ENCODE data around the gene PLOD1. TPM values are rescaled to one million over a fixed set of nuclear protein-coding genes. Genes with fewer than 3 reads are reported as not detected.

PLOD1 gene
- total and polyA plus RNA-seq, 10 of the 15 experiments (the other 5 are each of a cell fraction or from before 2014, with no cell fraction given), result 10.6 to 42.6 (median 29.3) TPM

- CTCF ChIA-PET, result no interaction called here
- intact Hi-C loops (cut with micrococcal nuclease; ENCODE audit: unreplicated experiment), result no loop called here
- FAIRE-seq, result no peak
Measured at GRCh38 chr1:11923827-11924113, 10.7 kb upstream of the PLOD1 start.

GRCh38 chr1:11924334-11925195, 10.0 kb upstream of the PLOD1 start:
- ChIA-PET POLR2A (interaction anchor here (0.9 to 1.1 kb wide), 3 partner anchors 10 to 16 kb away, joined by 3 to 11 read pairs (median 5); partner anchors contain the start of gene PLOD1), SMC1A (ENCODE audit: uncharacterized antibody, unreplicated experiment) (interaction anchor here (1.1 kb wide), 1 partner anchor 16 kb away, joined by 3 read pairs; no protein-coding TSS in a partner anchor), CTCF (interaction anchor here (0.9 kb wide), 1 partner anchor 42 kb away, joined by 4 read pairs; no protein-coding TSS in a partner anchor), RAD21 (ENCODE audit: unreplicated experiment) (no interaction called here)
- WGBS (ENCODE audit: insufficient coverage, insufficient replicate concordance, low lambda C conversion rate, missing lambda C conversion rate), result 27% methylated on average over 16 of the region's 16 CpGs
- DNase-seq (ENCODE audit: low read depth, low spot score), result no peak
- no peaks in the 10 kb centered on the region for H3K27me3 ChIP-seq (replicated peaks in 1 of 2; ENCODE audit: control insufficient read depth in 2 of 2, insufficient read depth in 2 of 2, low read length in 1 of 2)
- peaks cover 41% of the 10 kb centered on the region for H3K79me2 ChIP-seq (ENCODE audit: control insufficient read depth, insufficient read depth, low read length)
- intact Hi-C loops (cut with micrococcal nuclease; ENCODE audit: unreplicated experiment), result no loop called here
- peak overlapping the region; percentile 85 for H3K4me3 ChIP-seq
- H3K4me2 ChIP-seq (ENCODE audit: control insufficient read depth, insufficient read depth), result peak overlapping the region; percentile 97
- no peak overlapping the region for H2AFZ ChIP-seq (ENCODE audit: control insufficient read depth, low read depth, low read length)
- BruUV-seq (replicated peaks), result TSS peak; percentile 61
- H3K9me3 ChIP-seq (replicated peaks; ENCODE audit: control insufficient read depth, insufficient read depth, low read length), result no peaks in the 10 kb centered on the region
- peaks cover 11% of the 10 kb centered on the region for H3K4me1 ChIP-seq (ENCODE audit: control insufficient read depth, insufficient read depth, low read length)
- ATAC-seq, result peak; percentile 68
- peak overlapping the region; percentile 7 for H3K27ac ChIP-seq (ENCODE audit: control insufficient read depth, insufficient read depth)
- peaks cover 7 to 19% of the 10 kb centered on the region in 2 experiments; a peak in 3 of 4 replicates for H3K36me3 ChIP-seq (ENCODE audit: control insufficient read depth in 2 of 2, insufficient read depth in 2 of 2, low read length in 1 of 2)
- peaks cover 6% of the 10 kb centered on the region for H4K20me1 ChIP-seq (ENCODE audit: control insufficient read depth, insufficient read depth)
- peak overlapping the region; percentile 5 for H3K9ac ChIP-seq (ENCODE audit: control insufficient read depth, insufficient read depth, low read length)
- no peak for TF ChIP-seq SPI1 (IDR thresholded peaks at IDR 0.05; ENCODE audit: borderline replicate concordance, insufficient read depth, low read depth, low read length)
- TF ChIP-seq CTCF (IDR thresholded peaks at IDR 0.05 in 2 of 3, conservative IDR thresholded peaks at IDR 0.05 in 1 of 3; ENCODE audit: control insufficient read depth in 2 of 3, extremely low read depth in 1 of 3, insufficient read depth in 1 of 3, low read depth in 3 of 3, low read length in 3 of 3), result 0 out of 6 replicates have a peak, but pooled peaks of 1 of the 3 experiments have one; percentile 18
- TF ChIP-seq PKNOX1 (IDR thresholded peaks at IDR 0.05), result peak; percentile 81
- TF ChIP-seq SKIL (IDR thresholded peaks at IDR 0.05; ENCODE audit: low read depth, poor library complexity, severe bottlenecking), result peak; percentile 87
- in situ Hi-C loops (cut with MboI), result no loop called here
- peak; percentile 41 for FAIRE-seq

More at GRCh38 chr1:11923827-11924113, 10.7 kb upstream of the PLOD1 start:
- DNase-seq (ENCODE audit: low read depth, low spot score), result no peak
- H3K9ac ChIP-seq (ENCODE audit: control insufficient read depth, insufficient read depth, low read length), result peak overlapping the region; percentile 2; the same call in 1 of the 2 replicates
- peaks cover 6% of the 10 kb centered on the region for H4K20me1 ChIP-seq (ENCODE audit: control insufficient read depth, insufficient read depth)
- in situ Hi-C loops (cut with MboI), result no loop called here
- ChIA-PET SMC1A (ENCODE audit: uncharacterized antibody, unreplicated experiment) (no interaction called here), POLR2A (no interaction called here), RAD21 (ENCODE audit: unreplicated experiment) (no interaction called here)
- BruUV-seq (replicated peaks), result no TSS peak
- H3K79me2 ChIP-seq (ENCODE audit: control insufficient read depth, insufficient read depth, low read length), result peaks cover 41% of the 10 kb centered on the region
- H3K9me3 ChIP-seq (replicated peaks; ENCODE audit: control insufficient read depth, insufficient read depth, low read length), result no peaks in the 10 kb centered on the region
- no peak overlapping the region for H3K27ac ChIP-seq (ENCODE audit: control insufficient read depth, insufficient read depth)
- H3K4me1 ChIP-seq (ENCODE audit: control insufficient read depth, insufficient read depth, low read length), result peaks cover 7% of the 10 kb centered on the region
- WGBS (ENCODE audit: insufficient coverage, insufficient replicate concordance, low lambda C conversion rate, missing lambda C conversion rate), result 91% methylated on average over 5 of the region's 5 CpGs
- no peak for TF ChIP-seq NBN (IDR thresholded peaks at IDR 0.05)
- no peak for TF ChIP-seq HDAC6 (IDR thresholded peaks at IDR 0.05; ENCODE audit: unreplicated experiment)
- no peak for TF ChIP-seq RB1 (IDR thresholded peaks at IDR 0.05; ENCODE audit: borderline replicate concordance)
- peak overlapping the region; percentile 97 for H3K4me2 ChIP-seq (ENCODE audit: control insufficient read depth, insufficient read depth)
- peaks cover 7 to 21% of the 10 kb centered on the region in 2 experiments; a peak in 3 of 4 replicates for H3K36me3 ChIP-seq (ENCODE audit: control insufficient read depth in 2 of 2, insufficient read depth in 2 of 2, low read length in 1 of 2)
- peak overlapping the region; percentile 85 for H3K4me3 ChIP-seq
- H3K27me3 ChIP-seq (replicated peaks in 1 of 2; ENCODE audit: control insufficient read depth in 2 of 2, insufficient read depth in 2 of 2, low read length in 1 of 2), result no peaks in the 10 kb centered on the region
- no peak overlapping the region for H2AFZ ChIP-seq (ENCODE audit: control insufficient read depth, low read depth, low read length)
- no peak for ATAC-seq

Measured in GM12878 (cell line).